A549 (cell line): ENCODE measurements around the gene SDSL.

Source experiments
- CBX2 ChIP-seq: fragments of 200-600 bp; sonication (generic); IDR thresholded peaks from 2 replicates; pipeline ENCODE4 v1.6.1; 2016; ENCODE audit warnings: low read depth, mild to moderate bottlenecking, borderline replicate concordance
- CEBPB ChIP-seq, 2 experiments: fragments of >200 bp in 1 of 2; sonication (Bioruptor Twin) in 1 of 2; formaldehyde crosslinking in 1 of 2; IDR thresholded peaks; 2 replicates each; pipeline ENCODE4 v1.6.1; 2012 to 2016
- CHD2 ChIP-seq: fragments of 150-350 bp; IDR thresholded peaks from 2 replicates; pipeline ENCODE4 v1.6.1; 2014; ENCODE audit warnings: low read length; ENCODE audit not compliant: partially characterized antibody
- CTCF ChIP-seq: fragments of >200 bp; sonication (Bioruptor Twin); formaldehyde crosslinking; IDR thresholded peaks from 3 replicates; pipeline ENCODE4 v1.5.1; 2016
- E2F6 ChIP-seq: IDR thresholded peaks from 2 replicates; pipeline ENCODE4 v1.6.1; 2012; ENCODE audit warnings: low read depth, borderline replicate concordance
- EP300 ChIP-seq, 2 experiments: fragments of >200 bp; sonication (Bioruptor Twin); formaldehyde crosslinking; IDR thresholded peaks; 2 replicates in 1 of 2; 3 replicates in 1 of 2; pipeline ENCODE4 v1.6.1; 2016 to 2017
- PBX3 ChIP-seq: IDR thresholded peaks from 2 replicates; pipeline ENCODE4 v1.6.1; 2012
- POLR2A ChIP-seq: IDR thresholded peaks from 2 replicates; pipeline ENCODE4 v1.6.1; 2012; ENCODE audit warnings: mild to moderate bottlenecking, low read length
- RAD21 ChIP-seq, 2 experiments: fragments of >200 bp in 1 of 2; sonication (Bioruptor Twin) in 1 of 2; formaldehyde crosslinking in 1 of 2; IDR thresholded peaks in 1 of 2; conservative IDR thresholded peaks in 1 of 2; 2 replicates in 1 of 2; 3 replicates in 1 of 2; pipeline ENCODE4 v1.6.1; 2012 to 2018; ENCODE audit warnings: inconsistent platforms in 1 of 2
- SREBF2 ChIP-seq: fragments of 450-650 bp; IDR thresholded peaks from 2 replicates; pipeline ENCODE4 v1.6.1; 2014; ENCODE audit warnings: mild to moderate bottlenecking, moderate library complexity
- ZC3H11A ChIP-seq: fragments of 450-650 bp; IDR thresholded peaks from 2 replicates; pipeline ENCODE4 v1.6.1; 2014; ENCODE audit warnings: antibody characterized with exemption, mild to moderate bottlenecking
- TF ChIP-seq, protein P1 (sequence below): fragments of 200-600 bp; sonication (generic); IDR thresholded peaks from 2 replicates; pipeline ENCODE4 v1.6.1; 2016; ENCODE audit warnings: antibody characterized with exemption, mild to moderate bottlenecking, moderate library complexity
- TF ChIP-seq, protein P2 (sequence below): IDR thresholded peaks from 2 replicates; pipeline ENCODE4 v1.6.1; 2012

DNA sequence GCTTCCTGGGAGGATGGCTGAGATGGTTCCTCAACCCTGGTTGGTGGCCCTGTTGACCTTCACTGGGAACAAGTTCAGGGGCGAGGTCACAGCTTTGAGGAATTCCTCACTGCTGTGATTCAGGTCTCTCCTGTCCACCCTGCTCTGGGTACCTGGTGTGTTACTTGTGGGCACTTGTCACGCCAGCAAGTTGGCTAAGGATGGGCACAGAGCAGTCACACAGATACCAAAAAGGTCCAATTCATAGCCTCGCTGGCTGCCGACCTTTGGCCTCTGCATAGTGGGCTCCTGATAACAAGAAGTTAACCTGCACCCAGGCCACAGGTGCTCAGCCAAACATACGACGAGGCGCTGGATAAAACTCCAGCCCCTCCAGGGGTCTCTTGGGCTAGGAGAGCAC lies 29.7 kb upstream of the SDSL start:
- TF ChIP-seq POLR2A (no peak), CTCF (no peak), ZC3H11A (no peak), EP300 (IDR thresholded peaks at IDR 0.05) (no peak), CHD2 (no peak), CBX2 (no peak), CEBPB (IDR thresholded peaks at IDR 0.05) (no peak), SREBF2 (no peak), E2F6 (no peak), PBX3 (no peak), RAD21 (conservative IDR thresholded peaks at IDR 0.05 in 1 of 2, IDR thresholded peaks at IDR 0.05 in 1 of 2) (no peak)
- TF ChIP-seq, protein P1, sequence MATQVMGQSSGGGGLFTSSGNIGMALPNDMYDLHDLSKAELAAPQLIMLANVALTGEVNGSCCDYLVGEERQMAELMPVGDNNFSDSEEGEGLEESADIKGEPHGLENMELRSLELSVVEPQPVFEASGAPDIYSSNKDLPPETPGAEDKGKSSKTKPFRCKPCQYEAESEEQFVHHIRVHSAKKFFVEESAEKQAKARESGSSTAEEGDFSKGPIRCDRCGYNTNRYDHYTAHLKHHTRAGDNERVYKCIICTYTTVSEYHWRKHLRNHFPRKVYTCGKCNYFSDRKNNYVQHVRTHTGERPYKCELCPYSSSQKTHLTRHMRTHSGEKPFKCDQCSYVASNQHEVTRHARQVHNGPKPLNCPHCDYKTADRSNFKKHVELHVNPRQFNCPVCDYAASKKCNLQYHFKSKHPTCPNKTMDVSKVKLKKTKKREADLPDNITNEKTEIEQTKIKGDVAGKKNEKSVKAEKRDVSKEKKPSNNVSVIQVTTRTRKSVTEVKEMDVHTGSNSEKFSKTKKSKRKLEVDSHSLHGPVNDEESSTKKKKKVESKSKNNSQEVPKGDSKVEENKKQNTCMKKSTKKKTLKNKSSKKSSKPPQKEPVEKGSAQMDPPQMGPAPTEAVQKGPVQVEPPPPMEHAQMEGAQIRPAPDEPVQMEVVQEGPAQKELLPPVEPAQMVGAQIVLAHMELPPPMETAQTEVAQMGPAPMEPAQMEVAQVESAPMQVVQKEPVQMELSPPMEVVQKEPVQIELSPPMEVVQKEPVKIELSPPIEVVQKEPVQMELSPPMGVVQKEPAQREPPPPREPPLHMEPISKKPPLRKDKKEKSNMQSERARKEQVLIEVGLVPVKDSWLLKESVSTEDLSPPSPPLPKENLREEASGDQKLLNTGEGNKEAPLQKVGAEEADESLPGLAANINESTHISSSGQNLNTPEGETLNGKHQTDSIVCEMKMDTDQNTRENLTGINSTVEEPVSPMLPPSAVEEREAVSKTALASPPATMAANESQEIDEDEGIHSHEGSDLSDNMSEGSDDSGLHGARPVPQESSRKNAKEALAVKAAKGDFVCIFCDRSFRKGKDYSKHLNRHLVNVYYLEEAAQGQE = no peak
- TF ChIP-seq, protein P2, sequence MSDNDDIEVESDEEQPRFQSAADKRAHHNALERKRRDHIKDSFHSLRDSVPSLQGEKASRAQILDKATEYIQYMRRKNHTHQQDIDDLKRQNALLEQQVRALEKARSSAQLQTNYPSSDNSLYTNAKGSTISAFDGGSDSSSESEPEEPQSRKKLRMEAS = no peak
